ENCODE results near the gene ZFAND3. TPM values are rescaled to one million over a fixed set of nuclear protein-coding genes. Genes with fewer than 3 reads are reported as not detected.

Gene ZFAND3
- total and polyA plus RNA-seq, 2 donors (not counting 1 experiment from before 2014, with no cell fraction given) = 13.5 to 58.3 TPM

DNA sequence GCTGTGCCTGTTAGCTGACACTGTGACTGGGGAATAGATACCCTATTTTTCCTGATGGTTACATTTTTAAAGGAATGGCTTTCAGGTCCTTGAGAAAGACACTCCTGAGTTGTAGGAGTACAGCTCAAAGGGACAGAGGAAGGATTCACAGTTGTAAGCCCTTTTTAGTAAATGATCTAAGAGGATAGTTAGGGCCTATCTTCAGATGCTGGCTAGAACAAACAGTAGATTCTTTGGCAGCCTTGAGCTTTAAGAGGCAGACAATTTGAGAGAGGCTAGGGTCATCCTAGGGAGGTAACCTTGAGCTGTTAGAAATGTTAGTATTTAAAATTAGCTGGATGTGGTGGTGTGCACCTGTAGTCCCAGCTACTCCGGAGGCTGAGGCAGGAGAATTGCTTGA lies 111.5 kb downstream of the ZFAND3 start:
- no peak for TF ChIP-seq EZH2 (IDR thresholded peaks at IDR 0.05; ENCODE audit: borderline replicate concordance, insufficient read depth, low read depth, low read length, poor library complexity, severe bottlenecking)
- TF ChIP-seq, protein P1, sequence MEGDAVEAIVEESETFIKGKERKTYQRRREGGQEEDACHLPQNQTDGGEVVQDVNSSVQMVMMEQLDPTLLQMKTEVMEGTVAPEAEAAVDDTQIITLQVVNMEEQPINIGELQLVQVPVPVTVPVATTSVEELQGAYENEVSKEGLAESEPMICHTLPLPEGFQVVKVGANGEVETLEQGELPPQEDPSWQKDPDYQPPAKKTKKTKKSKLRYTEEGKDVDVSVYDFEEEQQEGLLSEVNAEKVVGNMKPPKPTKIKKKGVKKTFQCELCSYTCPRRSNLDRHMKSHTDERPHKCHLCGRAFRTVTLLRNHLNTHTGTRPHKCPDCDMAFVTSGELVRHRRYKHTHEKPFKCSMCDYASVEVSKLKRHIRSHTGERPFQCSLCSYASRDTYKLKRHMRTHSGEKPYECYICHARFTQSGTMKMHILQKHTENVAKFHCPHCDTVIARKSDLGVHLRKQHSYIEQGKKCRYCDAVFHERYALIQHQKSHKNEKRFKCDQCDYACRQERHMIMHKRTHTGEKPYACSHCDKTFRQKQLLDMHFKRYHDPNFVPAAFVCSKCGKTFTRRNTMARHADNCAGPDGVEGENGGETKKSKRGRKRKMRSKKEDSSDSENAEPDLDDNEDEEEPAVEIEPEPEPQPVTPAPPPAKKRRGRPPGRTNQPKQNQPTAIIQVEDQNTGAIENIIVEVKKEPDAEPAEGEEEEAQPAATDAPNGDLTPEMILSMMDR (IDR thresholded peaks at IDR 0.05) = no peak
- Histone ChIP-seq H3K4me2 (replicated peaks; ENCODE audit: low read depth, low read length, poor library complexity, severe bottlenecking) (no peak overlapping the region), H4K20me1 (ENCODE audit: control insufficient read depth, insufficient read depth, low read length, poor library complexity, severe bottlenecking) (peaks cover 29% of the 10 kb centered on the region), H3K27ac (ENCODE audit: low read length in 2 of 2) (no peak overlapping the region), H3K4me1 (ENCODE audit: control insufficient read depth in 2 of 2, insufficient read depth in 2 of 2, low read length in 2 of 2) (peaks cover 0 to 6% of the 10 kb centered on the region in 2 donors), H3K9ac (ENCODE audit: low read length) (no peak overlapping the region), H3K27me3 (replicated peaks in 1 of 4; ENCODE audit: control extremely low read depth in 1 of 4, control insufficient read depth in 3 of 4, insufficient read depth in 4 of 4, low read length in 3 of 4) (no peaks in the 10 kb centered on the region), H2AFZ (ENCODE audit: insufficient read depth, low read depth, low read length, poor library complexity, severe bottlenecking) (no peak overlapping the region), H3K9me3 (ENCODE audit: control extremely low read depth in 1 of 3, control insufficient read depth in 2 of 3, insufficient read depth in 1 of 3, low read length in 2 of 3) (no peaks in the 10 kb centered on the region), H3K36me3 (replicated peaks in 1 of 2; ENCODE audit: control extremely low read depth in 1 of 2, control insufficient read depth in 1 of 2, extremely low read depth in 1 of 2, insufficient read depth in 2 of 2, low read length in 1 of 2) (peaks cover 0 to 2% of the 10 kb centered on the region in 2 experiments), H3K4me3 (ENCODE audit: control extremely low read depth in 1 of 5, extremely low read depth in 1 of 5, insufficient read depth in 1 of 5, low read depth in 2 of 5, low read length in 4 of 5) (no peak overlapping the region), H3K79me2 (ENCODE audit: control insufficient read depth, insufficient read depth, low read length) (peaks cover 39% of the 10 kb centered on the region)
- DNase-seq (no peak), ATAC-seq (ENCODE audit: low read depth) (no peak)
- Mint-ChIP-seq H3K9me3 (ENCODE audit: insufficient read depth) (no peaks in the 10 kb centered on the region), H3K4me1 (peaks cover 26% of the 10 kb centered on the region), H3K4me3 (no peak overlapping the region), H3K27ac (no peak overlapping the region), H3K27me3 (no peaks in the 10 kb centered on the region)
- intact Hi-C loops (cut with micrococcal nuclease) = no loop called here
- POLR2A ChIA-PET = no interaction called here
- CTCF ChIA-PET = interaction anchor here (1.0 kb wide), 1 partner anchor 140 kb away, joined by 3 read pairs; no protein-coding TSS in a partner anchor
- 100% methylated on average over 1 of the region's 1 CpG for WGBS (ENCODE audit: insufficient coverage)

DNA sequence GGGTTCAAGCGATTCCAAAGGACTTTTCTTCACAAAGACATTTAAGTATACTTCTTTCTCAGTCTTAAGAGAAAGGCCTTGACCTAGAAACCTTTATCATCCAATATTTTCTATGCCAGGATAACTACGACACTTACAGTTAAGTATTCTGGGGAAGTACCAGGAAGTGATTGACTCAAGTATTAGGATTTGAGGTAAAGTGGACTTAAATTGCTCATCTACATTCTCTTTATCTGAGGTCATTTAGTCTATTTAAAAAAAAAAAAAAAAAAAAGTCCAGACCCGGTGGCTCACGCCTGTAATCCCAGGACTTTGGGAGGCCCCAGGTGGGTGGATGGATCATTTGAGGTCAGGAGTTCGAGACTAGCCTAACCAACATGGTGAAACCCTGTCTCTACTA lies 114.7 kb downstream of the ZFAND3 start:
- Histone ChIP-seq H3K27ac (ENCODE audit: low read length in 2 of 2) (no peak overlapping the region), H3K36me3 (replicated peaks in 1 of 2; ENCODE audit: control extremely low read depth in 1 of 2, control insufficient read depth in 1 of 2, extremely low read depth in 1 of 2, insufficient read depth in 2 of 2, low read length in 1 of 2) (peaks cover 0 to 2% of the 10 kb centered on the region in 2 experiments), H3K9me3 (ENCODE audit: control extremely low read depth in 1 of 3, control insufficient read depth in 2 of 3, insufficient read depth in 1 of 3, low read length in 2 of 3) (no peaks in the 10 kb centered on the region), H3K79me2 (ENCODE audit: control insufficient read depth, insufficient read depth, low read length) (peaks cover 36% of the 10 kb centered on the region), H3K4me1 (ENCODE audit: control insufficient read depth in 2 of 2, insufficient read depth in 2 of 2, low read length in 2 of 2) (peaks cover 0 to 16% of the 10 kb centered on the region in 2 donors), H4K20me1 (ENCODE audit: control insufficient read depth, insufficient read depth, low read length, poor library complexity, severe bottlenecking) (peaks cover 26% of the 10 kb centered on the region), H3K4me2 (replicated peaks; ENCODE audit: low read depth, low read length, poor library complexity, severe bottlenecking) (no peak overlapping the region), H3K9ac (ENCODE audit: low read length) (no peak overlapping the region), H2AFZ (ENCODE audit: insufficient read depth, low read depth, low read length, poor library complexity, severe bottlenecking) (no peak overlapping the region), H3K4me3 (ENCODE audit: control extremely low read depth in 1 of 5, extremely low read depth in 1 of 5, insufficient read depth in 1 of 5, low read depth in 2 of 5, low read length in 4 of 5) (no peak overlapping the region), H3K27me3 (replicated peaks in 1 of 4; ENCODE audit: control extremely low read depth in 1 of 4, control insufficient read depth in 3 of 4, insufficient read depth in 4 of 4, low read length in 3 of 4) (no peaks in the 10 kb centered on the region)
- intact Hi-C loops (cut with micrococcal nuclease) = no loop called here
- Mint-ChIP-seq H3K4me3 (no peak overlapping the region), H3K4me1 (peaks cover 33% of the 10 kb centered on the region), H3K9me3 (ENCODE audit: insufficient read depth) (no peaks in the 10 kb centered on the region), H3K27ac (no peak overlapping the region), H3K27me3 (no peaks in the 10 kb centered on the region)
- no CpG with 5 or more reads among the region's 5 CpGs for WGBS (ENCODE audit: insufficient coverage)
- ATAC-seq (ENCODE audit: low read depth) (no peak), DNase-seq (no peak)
- ChIA-PET CTCF (interaction anchor here (0.7 to 0.8 kb wide), 2 partner anchors 12 to 629 kb away, joined by 3 to 5 read pairs; no protein-coding TSS in a partner anchor), POLR2A (no interaction called here)
- TF ChIP-seq, protein P1 (IDR thresholded peaks at IDR 0.05) = no peak
- no peak for TF ChIP-seq EZH2 (IDR thresholded peaks at IDR 0.05; ENCODE audit: borderline replicate concordance, insufficient read depth, low read depth, low read length, poor library complexity, severe bottlenecking)
